Esophagus muscularis mucosa (tissue), 4 donors: ENCODE measurements around the gene ABLIM3. TPM values are rescaled to one million over a fixed set of nuclear protein-coding genes. Genes with fewer than 3 reads are reported as not detected.

Experiments used
- DNase-seq: peaks from one replicate; pipeline ENCODE4 v3.0.0-alpha.2; 2017; ENCODE audit errors: extremely low spot score
- H3K27ac ChIP-seq, 4 donors: fragments of 200-600 bp; sonication (generic); replicated peaks in 1 of 4; 1 replicate in 3 of 4; 2 replicates in 1 of 4; pipeline ENCODE4 v1.5.1; 2016 to 2019; ENCODE audit warnings: mild to moderate bottlenecking in 1 of 4
- H3K27me3 ChIP-seq, 4 donors: fragments of 200-600 bp; sonication (generic); one replicate each; pipeline versions ENCODE4 v1.5.1 to v1.6.0; 2016 to 2019
- H3K36me3 ChIP-seq, 4 donors: fragments of 200-600 bp; sonication (generic); one replicate each; pipeline ENCODE4 v1.5.1; 2016 to 2019
- H3K4me1 ChIP-seq, 4 donors: fragments of 200-600 bp; sonication (generic); one replicate each; pipeline ENCODE4 v1.5.1; 2016 to 2019
- H3K4me3 ChIP-seq, 4 donors: fragments of 200-600 bp; sonication (generic); 1 replicate in 2 of 4; 2 replicates in 2 of 4; pipeline ENCODE4 v1.5.1; 2016 to 2019; ENCODE audit warnings: mild to moderate bottlenecking in 4 of 4, moderate library complexity in 1 of 4
- H3K9me3 ChIP-seq, 4 donors: fragments of 200-600 bp; sonication (generic); 1 replicate in 3 of 4; 2 replicates in 1 of 4; pipeline ENCODE4 v1.5.1; 2016 to 2019
- EP300 ChIP-seq: sonication (generic); formaldehyde crosslinking; IDR thresholded peaks from one replicate; pipeline ENCODE4 v1.6.1; 2017; ENCODE audit warnings: antibody characterized with exemption
- POLR2A ChIP-seq: fragments of 450-650 bp; IDR thresholded peaks from one replicate; pipeline ENCODE4 v1.6.1; 2017; ENCODE audit warnings: antibody characterized with exemption, moderate library complexity, mild to moderate bottlenecking, low read depth
- POLR2AphosphoS5 ChIP-seq, 2 donors: sonication (generic); formaldehyde crosslinking; IDR thresholded peaks; one replicate each; pipeline ENCODE4 v1.6.1; 2017; ENCODE audit warnings: antibody characterized with exemption in 2 of 2
- WGBS: methylation state at CpG from one replicate; pipeline ENCODE4 v1.1.5; 2018; 5-methylcytosine and 5-hydroxymethylcytosine counted together
- intact Hi-C: fragments of 100-400 bp; cut with DNase I; formaldehyde crosslinking; loops from one replicate; pipeline ENCODE4 v1.15.1; 2023
- total RNA-seq, 4 donors: library from RNA; depleted of rRNA; stranded (reverse); fragments of >200 nt; gene quantifications; one replicate each; pipeline versions ENCODE4 v1.1.0 to v1.2.1, GENCODE V29; 2016
- TF ChIP-seq, protein P1 (sequence below), 3 experiments: fragments of 200-600 bp in 2 of 3; fragments of 450-650 bp in 1 of 3; sonication (generic) in 2 of 3; IDR thresholded peaks; one replicate each; pipeline ENCODE4 v1.5.1; 2017 to 2019; ENCODE audit warnings: antibody characterized with exemption in 3 of 3, mild to moderate bottlenecking in 2 of 3, moderate library complexity in 1 of 3

ABLIM3 gene
- total RNA-seq, 4 donors from 2014 or later = 40.9 to 64.5 (median 45.8) TPM

DNA sequence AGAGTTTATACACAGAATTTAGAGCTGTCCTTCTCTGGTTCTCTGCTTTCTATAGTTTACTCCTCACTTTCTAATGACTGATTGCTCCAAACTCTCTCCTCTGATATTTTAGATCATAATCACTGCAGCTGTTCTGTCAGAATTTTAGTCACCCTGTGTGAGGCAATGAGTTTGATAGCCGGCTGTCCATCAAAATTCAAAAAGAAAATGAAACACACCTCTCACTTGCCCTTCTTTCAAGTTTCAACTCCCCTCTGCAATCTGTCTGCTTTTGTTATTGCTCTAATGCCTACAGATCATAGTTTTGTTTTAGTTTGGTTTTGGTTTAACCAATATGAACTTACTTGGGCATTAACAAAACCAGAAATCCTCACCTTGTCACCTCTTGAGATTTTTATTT is 23.3 kb upstream of the ABLIM3 start:
- H3K27me3 ChIP-seq = no peaks in the 10 kb centered on the region
- H3K27ac ChIP-seq = no peak overlapping the region
- H3K36me3 ChIP-seq = no peaks in the 10 kb centered on the region
- peaks cover 0 to 6% (median 0%) of the 10 kb centered on the region in 4 donors for H3K4me1 ChIP-seq
- H3K9me3 ChIP-seq = no peaks in the 10 kb centered on the region
- intact Hi-C loops = loop anchor here (10.0 kb wide), 1 partner anchor 103 kb away; no protein-coding TSS in a partner anchor
- TF ChIP-seq POLR2A = no peak
- TF ChIP-seq, protein P1, sequence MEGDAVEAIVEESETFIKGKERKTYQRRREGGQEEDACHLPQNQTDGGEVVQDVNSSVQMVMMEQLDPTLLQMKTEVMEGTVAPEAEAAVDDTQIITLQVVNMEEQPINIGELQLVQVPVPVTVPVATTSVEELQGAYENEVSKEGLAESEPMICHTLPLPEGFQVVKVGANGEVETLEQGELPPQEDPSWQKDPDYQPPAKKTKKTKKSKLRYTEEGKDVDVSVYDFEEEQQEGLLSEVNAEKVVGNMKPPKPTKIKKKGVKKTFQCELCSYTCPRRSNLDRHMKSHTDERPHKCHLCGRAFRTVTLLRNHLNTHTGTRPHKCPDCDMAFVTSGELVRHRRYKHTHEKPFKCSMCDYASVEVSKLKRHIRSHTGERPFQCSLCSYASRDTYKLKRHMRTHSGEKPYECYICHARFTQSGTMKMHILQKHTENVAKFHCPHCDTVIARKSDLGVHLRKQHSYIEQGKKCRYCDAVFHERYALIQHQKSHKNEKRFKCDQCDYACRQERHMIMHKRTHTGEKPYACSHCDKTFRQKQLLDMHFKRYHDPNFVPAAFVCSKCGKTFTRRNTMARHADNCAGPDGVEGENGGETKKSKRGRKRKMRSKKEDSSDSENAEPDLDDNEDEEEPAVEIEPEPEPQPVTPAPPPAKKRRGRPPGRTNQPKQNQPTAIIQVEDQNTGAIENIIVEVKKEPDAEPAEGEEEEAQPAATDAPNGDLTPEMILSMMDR (IDR thresholded peaks at IDR 0.05) = no peak
- TF ChIP-seq POLR2AphosphoS5 (IDR thresholded peaks at IDR 0.05) = no peak
- DNase-seq = no peak
- 100% methylated on average over 1 of the region's 1 CpG for WGBS
- no peak overlapping the region for H3K4me3 ChIP-seq

DNA sequence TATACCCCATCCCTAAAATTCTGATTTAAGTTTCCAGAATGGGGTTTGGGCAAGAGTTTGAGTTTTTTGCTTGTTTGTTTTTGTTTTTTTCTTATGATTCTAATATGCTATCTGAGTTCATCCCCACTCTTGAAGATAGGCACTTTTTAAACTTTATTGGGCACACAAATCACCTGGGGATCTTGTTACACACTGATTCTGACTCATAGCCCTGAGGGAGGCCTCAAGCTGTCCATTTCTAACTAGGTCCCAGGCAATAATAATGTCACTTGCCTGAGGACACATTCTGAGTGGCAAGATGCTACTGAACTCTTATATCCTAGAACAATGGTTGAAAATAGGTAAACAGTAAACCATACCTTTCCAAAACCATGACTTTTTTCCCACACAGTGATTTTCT is 22.8 kb upstream of the ABLIM3 start:
- no peaks in the 10 kb centered on the region for H3K36me3 ChIP-seq
- no peak for DNase-seq
- H3K4me3 ChIP-seq = no peak overlapping the region
- H3K27ac ChIP-seq = no peak overlapping the region
- no peaks in the 10 kb centered on the region for H3K9me3 ChIP-seq
- intact Hi-C loops = loop anchor here (10.0 kb wide), 1 partner anchor 104 kb away; no protein-coding TSS in a partner anchor
- H3K4me1 ChIP-seq = peaks cover 0 to 6% (median 0%) of the 10 kb centered on the region in 4 donors
- no peaks in the 10 kb centered on the region for H3K27me3 ChIP-seq
- TF ChIP-seq, protein P1 (IDR thresholded peaks at IDR 0.05) = no peak
- TF ChIP-seq POLR2AphosphoS5 (IDR thresholded peaks at IDR 0.05) = no peak
- no peak for TF ChIP-seq EP300
- TF ChIP-seq POLR2A = no peak

- Histone ChIP-seq H3K36me3 (no peaks in the 10 kb centered on the region), H3K4me3 (no peak overlapping the region), H3K4me1 (no peaks in the 10 kb centered on the region), H3K27ac (no peak overlapping the region), H3K9me3 (no peaks in the 10 kb centered on the region), H3K27me3 (no peaks in the 10 kb centered on the region)
- whole genome bisulfite sequencing = 60% methylated on average over 2 of the region's 2 CpGs
- intact Hi-C loops = no loop called here
- no peak for TF ChIP-seq POLR2A
- no peak for TF ChIP-seq POLR2AphosphoS5 (IDR thresholded peaks at IDR 0.05)
- TF ChIP-seq EP300 = no peak
- TF ChIP-seq, protein P1 (IDR thresholded peaks at IDR 0.05) = no peak
- DNase-seq = no peak
Measured at GRCh38 chr5:149121145-149121544, 20.1 kb upstream of the ABLIM3 start.

DNA sequence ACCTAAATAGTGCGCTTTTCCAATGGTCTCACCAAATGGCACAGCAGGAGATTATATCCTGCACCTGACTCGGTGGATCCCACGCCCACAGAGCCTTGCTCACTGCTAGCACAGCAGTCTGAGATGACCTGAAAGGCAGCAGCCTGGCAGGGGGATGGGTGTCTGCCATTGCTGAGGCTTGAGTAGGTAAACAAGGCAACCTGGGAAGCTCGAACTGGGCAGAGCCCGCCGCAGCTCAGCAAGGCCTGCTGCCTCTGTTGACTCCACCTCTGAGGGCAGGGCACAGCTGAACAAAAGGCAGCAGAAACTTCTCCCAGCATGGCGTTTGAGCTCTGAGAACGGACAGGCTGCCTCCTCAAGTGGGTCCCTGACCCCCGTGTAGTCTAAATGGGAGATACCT is 18.1 kb upstream of the ABLIM3 start:
- DNase-seq = no peak
- Histone ChIP-seq H3K4me3 (no peak overlapping the region), H3K27me3 (no peaks in the 10 kb centered on the region), H3K9me3 (no peaks in the 10 kb centered on the region), H3K36me3 (no peaks in the 10 kb centered on the region), H3K4me1 (no peaks in the 10 kb centered on the region), H3K27ac (no peak overlapping the region)
- WGBS = 61% methylated on average over 3 of the region's 9 CpGs
- intact Hi-C loops = no loop called here
- TF ChIP-seq, protein P1 (IDR thresholded peaks at IDR 0.05) = no peak
- TF ChIP-seq POLR2AphosphoS5 (IDR thresholded peaks at IDR 0.05) = no peak
- no peak for TF ChIP-seq POLR2A
- TF ChIP-seq EP300 = no peak

DNA sequence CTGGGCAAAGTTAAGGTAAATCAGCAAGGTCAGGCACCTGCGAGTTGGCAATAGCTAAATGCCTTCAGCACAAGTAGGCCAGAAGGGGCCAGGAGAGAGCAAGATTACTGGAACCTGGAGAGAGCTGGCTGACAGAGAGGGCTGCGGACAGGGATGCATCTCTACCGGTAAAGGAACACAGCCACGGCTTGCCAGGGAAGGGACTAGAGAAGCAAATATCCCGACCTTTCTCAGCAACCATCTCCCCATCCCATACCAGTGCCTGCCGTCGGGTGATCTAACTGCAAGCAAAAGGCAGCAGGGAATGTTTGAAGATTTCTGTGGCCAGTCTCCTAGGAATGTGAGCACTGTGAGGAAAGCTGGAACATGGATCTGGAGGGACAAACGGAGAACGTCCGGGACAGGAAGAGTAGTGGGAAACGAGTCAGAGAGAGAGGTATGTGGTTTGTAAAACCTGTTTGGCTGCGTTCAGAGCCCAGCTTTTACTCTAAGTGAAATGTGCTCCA is 15.9 kb upstream of the ABLIM3 start:
- H3K27me3 ChIP-seq = no peaks in the 10 kb centered on the region
- no peaks in the 10 kb centered on the region for H3K4me1 ChIP-seq
- H3K36me3 ChIP-seq = no peaks in the 10 kb centered on the region
- DNase-seq = peak; percentile 90
- no peaks in the 10 kb centered on the region for H3K9me3 ChIP-seq
- H3K4me3 ChIP-seq = no peak overlapping the region
- TF ChIP-seq EP300 = no peak
- TF ChIP-seq, protein P1 (IDR thresholded peaks at IDR 0.05) = no peak
- no peak for TF ChIP-seq POLR2AphosphoS5 (IDR thresholded peaks at IDR 0.05)
- no peak for TF ChIP-seq POLR2A
- H3K27ac ChIP-seq = no peak overlapping the region
- WGBS = 52% methylated on average over 12 of the region's 12 CpGs
- intact Hi-C loops = no loop called here
